Stimulated activated CD4-positive, alpha-beta T cell treated with anti-CD3 and anti-CD28 coated beads, Interleukin-1b, Interleukin-23, amount 100 ng/mL, for 48 hours (primary cell): ENCODE results near the gene RNF114.
"Not testable (repeated sequence)": the region's sequence is repeated elsewhere in the genome, so short reads cannot be mapped to it uniquely, and the experiment has no call there.

ENCODE experiments used
- DNase-seq: peaks from one replicate; pipeline ENCODE4 v3.0.0-alpha.2; 2020

RNF114 gene

DNA sequence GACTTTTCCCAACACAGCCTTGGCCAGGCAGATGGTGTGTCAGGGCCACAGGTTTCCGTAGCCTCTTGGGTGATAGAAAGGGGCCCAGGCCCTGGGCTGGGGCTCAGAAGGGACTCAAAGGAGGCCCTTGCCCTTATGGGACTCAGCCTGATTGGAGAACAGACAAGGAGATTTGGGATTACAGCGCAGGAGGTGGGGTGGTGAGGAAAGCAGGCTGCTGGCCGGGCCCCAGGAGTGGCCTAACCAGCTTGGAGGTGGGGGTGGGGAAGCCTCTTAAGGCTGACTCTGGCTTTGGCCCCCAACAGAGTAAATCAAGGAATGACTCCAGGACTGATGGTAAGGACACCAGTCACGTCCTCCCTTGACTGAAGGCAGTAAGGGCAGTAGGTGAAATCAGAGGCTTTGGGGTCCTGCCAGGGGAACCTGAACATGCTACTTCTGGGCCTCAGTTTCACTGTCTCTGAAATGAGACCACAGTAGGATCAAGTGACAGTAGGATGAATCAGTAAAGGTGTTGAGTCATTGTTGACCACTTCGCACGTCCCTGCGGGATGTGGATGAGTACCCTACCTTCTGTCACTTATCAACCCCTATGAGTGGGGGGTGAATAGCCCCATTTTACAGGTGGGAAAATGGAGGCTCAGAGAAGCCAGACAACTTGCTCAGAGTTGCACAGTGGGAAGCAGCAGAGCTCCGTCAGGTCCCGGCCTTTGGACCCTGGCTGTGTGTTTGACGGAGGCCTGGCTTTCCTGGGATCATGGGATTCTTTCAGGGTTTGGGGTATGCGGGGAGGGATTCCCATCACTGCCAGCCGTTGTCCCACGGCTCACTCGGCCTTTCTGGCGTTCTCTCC, 51.0 kb downstream of the RNF114 start:
- no peak for DNase-seq

DNA sequence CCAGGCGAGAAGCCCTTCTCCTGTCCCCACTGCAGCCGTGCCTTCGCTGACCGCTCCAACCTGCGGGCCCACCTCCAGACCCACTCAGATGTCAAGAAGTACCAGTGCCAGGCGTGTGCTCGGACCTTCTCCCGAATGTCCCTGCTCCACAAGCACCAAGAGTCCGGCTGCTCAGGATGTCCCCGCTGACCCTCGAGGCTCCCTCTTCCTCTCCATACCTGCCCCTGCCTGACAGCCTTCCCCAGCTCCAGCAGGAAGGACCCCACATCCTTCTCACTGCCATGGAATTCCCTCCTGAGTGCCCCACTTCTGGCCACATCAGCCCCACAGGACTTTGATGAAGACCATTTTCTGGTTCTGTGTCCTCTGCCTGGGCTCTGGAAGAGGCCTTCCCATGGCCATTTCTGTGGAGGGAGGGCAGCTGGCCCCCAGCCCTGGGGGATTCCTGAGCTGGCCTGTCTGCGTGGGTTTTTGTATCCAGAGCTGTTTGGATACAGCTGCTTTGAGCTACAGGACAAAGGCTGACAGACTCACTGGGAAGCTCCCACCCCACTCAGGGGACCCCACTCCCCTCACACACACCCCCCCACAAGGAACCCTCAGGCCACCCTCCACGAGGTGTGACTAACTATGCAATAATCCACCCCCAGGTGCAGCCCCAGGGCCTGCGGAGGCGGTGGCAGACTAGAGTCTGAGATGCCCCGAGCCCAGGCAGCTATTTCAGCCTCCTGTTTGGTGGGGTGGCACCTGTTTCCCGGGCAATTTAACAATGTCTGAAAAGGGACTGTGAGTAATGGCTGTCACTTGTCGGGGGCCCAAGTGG, 51.9 kb downstream of the RNF114 start:
- DNase-seq = no peak

DNA sequence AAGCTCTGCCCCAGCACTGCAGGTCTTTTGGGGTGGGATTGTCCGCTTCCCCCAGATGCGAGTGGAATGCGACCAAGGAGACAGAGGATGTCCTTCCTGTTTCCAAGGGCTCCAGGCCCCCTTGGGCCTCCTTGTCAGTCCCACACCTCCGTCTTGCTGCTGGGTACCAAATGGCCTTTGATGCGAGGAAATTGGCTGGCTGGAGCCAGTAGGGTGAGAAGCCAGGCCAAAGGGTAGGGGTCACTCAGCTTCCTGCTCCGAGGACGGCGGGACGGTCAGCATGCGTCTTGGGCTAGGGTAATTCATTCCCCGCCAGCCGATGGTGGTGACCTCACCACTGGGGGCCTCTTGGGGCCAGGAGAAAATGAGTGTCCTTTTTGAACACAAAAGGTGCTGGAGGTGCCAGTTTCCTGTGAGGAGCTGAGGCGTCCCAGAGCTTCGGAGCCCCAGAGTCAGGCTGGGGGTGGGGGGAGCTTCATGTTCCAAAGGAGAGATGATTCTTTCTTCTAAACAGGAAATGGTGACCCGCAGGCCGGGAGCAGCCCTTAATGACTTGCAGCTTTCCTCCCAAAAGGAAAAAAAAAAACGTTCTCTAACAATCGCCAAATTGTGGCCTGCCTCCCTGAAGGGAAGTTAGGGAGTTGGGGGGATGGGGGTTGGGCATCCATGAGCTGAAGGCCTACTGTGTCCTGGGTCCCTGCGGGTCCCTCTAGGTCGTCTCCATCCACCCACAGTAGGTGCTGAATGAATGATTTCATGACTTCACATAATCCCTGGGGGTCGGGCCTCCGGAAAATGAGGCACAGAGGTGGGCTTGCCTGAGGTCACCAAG, 53.3 kb downstream of the RNF114 start:
- DNase-seq = no peak

DNA sequence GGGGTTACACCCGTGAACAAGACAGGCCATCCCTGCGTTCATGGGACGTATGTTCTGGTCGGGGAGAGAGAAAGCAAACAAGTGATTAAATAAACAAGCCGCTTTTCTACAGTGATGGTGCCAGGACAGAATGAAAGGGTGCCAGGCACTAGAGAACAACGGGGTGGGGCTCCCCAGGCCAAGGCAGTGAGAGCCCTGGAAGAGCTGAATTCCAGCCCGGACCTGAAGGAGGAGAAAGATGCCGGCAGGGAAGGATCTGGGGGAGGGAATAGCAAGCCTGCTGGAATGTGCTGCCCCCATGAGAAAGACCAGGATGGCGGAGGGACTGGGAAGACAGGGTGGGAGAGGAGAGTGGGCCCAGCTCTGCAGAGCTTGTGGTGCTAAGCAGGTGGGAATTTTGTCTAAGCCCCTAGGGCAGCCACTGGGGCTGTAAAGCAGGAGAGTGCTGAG, 54.1 kb downstream of the RNF114 start:
- no peak for DNase-seq

DNA sequence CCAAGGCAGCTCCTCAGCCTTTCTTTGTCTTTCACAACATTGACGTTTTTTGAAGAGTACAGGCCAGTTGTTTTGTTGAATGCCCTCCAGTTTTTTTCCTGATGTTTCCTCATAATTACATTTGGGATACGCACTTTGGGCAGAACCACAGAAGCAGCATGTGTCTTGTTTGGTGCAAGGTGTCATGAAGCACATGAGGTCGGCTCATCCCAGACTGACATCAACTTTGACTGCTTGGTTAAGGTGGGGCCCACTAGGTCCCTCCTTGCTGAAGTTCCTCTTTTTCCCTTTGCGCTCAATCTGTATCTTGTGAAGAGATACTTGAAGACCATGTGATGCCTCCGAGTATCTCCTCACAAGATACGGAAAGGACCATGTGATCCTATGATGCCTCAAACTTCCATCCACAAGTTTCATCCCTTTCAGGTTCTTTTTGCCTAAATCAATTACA, 57.1 kb downstream of the RNF114 start:
- no peak for DNase-seq

DNA sequence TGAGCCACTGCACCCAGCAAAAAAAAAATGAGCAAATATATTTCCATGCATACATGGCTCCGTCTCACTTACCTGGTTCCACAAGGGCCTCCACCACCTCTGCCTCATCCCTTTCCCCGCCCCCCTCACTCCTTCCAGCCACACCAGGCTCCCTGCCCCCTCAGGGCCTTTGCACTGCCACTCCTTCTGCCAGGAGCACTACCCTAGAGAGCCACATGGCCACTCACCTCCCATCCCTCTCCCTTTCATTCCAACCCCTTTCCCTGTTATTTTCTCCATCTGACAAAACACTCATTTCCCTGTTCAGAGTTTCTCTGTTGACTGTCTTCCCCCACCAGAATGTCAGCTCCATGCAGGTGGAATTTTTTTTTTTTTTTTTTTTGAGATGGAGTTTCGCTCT, 59.4 kb downstream of the RNF114 start:
- DNase-seq = no peak

DNA sequence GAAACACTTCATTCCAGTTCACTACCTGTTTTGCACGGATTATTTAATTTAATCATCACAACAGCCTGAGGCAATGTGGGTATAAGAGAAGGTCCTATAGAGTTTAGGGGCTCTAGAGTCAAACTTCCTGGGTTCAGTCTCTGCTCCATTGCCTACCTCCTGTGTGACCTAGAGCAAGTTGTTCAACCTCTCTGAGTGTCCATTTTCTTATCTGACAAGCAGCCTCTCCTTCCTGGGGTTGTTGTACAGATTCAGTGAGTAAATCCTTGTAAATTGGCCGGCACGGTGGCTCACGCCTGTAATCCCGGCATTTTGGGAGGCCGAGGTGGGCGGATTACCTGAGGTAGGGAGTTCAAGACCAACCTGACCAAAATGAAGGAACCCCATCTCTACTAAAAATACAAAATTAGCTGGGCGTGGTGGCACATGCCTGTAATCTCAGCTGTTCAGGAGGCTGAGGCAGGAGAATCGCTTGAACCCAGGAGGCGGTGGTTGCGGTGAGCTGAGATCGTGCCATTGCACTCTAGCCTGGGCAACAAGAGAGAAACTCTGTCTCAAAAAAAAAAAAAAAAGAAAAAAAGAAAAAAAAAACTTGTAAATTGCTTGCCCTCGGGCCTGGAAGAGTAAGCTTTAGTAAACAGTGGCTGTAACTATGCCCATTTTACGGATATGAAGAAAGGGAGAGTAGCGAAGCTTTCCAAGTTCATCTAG, 62.4 kb downstream of the RNF114 start:
- DNase-seq = not testable (repeated sequence)

DNA sequence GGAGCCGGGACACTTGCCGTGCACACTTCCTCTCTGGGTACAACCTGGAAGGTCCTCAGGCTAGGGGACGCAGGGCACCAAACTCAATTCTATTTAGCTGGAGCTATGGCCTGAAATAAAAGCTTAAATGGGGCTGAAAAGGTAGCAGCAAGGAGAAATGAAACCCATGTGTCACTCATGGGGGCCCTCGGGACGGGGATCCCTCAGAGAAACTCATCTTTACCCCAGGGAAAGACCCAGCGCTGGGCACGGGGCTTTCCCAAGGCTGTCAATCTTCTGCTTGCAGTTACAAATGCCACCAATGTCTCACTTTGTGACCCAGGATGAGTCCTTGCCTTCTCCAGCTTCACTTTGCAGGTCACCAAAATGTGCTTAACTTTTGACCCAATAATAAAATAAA, 63.1 kb downstream of the RNF114 start:
- DNase-seq = peak; percentile 66

DNA sequence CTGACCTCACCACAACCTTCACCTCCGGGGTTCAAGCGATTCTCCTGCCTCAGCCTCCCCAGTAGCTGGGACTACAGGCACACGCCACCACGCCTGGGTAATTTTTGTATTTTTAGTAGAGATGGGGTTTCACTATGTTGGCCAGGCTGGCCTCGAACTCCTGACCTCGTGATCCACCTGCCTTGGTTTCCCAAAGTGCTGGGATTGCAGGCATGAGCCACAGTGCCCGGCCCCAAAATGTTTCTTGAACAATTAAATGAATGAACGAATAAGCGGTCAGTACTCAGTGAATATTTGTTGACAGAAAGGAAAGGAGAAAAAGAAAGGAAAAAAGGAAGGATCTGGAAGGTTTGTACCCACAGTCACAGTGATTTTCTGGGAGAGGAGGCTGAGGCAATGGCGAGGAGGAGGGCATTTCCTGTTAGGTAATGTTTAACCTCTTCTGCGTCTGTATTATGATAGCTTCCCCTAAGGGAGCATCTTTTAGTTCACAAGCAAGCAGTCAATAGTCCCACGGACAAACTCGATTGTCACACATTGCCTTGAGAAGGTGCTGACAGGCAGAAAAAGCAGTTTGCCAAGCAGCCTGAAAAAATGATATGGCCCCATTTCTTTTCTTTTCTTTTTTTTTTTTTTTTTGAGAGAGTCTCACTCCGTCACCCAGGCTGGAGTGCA, 64.5 kb downstream of the RNF114 start:
- DNase-seq = not testable (repeated sequence)

DNA sequence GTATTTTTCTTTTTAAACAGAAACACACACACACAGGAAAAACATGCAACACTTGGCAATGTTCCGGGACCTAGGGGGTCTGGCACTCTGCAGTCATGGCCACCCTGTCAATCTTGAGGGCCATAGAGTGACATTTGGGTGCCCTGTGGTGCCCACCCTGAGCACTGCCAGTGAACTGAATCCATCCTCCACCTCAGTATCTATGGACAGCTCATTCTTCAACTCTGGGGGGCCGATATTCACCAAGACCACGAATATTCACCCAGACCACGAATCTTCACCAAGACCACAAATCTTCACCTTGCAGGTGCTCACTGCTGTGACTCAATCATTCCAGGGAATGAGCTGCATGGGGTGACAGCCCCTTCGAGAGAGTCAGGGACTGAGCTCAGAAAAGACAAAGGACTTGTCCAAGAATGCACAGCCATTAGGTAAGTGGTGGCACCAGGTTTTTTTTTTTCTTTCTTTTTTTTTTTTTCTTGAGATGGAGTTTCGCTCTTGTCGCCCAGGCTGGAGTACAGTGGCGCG, 65.7 kb downstream of the RNF114 start:
- no peak for DNase-seq

DNA sequence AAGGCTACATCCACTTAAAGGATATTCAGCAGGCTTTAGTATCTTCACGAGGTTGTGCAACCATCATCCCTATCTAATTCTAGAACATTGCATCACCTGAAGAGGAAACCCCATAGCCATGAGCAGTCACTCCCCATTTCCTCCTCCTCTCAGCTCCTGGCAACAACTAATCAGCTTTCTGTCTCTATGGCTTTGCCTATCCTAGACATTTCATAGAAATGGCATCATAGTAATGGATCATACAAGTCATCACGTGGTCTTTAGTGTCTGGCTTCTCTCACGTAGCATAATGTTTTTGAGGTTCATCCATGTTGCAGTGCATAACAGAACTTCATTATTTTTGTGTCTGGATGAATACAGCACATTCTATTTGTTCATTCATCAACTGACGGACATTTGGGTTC, 67.1 kb downstream of the RNF114 start:
- no peak for DNase-seq
